Esophagus squamous epithelium (tissue), 4 donors: Measurements from ENCODE around the gene PDPK1.
"Not testable (repeated sequence)": the region's sequence is repeated elsewhere in the genome, so short reads cannot be mapped to it uniquely, and the experiment has no call there.

ENCODE experiments used
- CTCF ChIP-seq, 6 experiments: fragments of 450-650 bp in 4 of 6; fragments of 200-600 bp in 2 of 6; sonication (generic) in 2 of 6; IDR thresholded peaks; one replicate each; pipeline ENCODE4 v1.5.1; 2016 to 2019; ENCODE audit warnings: antibody characterized with exemption in 6 of 6, mild to moderate bottlenecking in 4 of 6, moderate library complexity in 4 of 6
- POLR2A ChIP-seq, 4 donors: fragments of 450-650 bp; IDR thresholded peaks; one replicate each; pipeline ENCODE4 v1.6.1; 2017; ENCODE audit warnings: antibody characterized with exemption in 4 of 4, mild to moderate bottlenecking in 4 of 4, moderate library complexity in 3 of 4

- TF ChIP-seq CTCF, POLR2A (IDR thresholded peaks at IDR 0.05): not testable (repeated sequence)
Measured at GRCh38 chr16:2540912-2541311, 3.1 kb downstream of the PDPK1 start.
